NT2/D1 (cell line): ENCODE results near the gene EGFR.

Experiments used
- DNase-seq: peaks from one replicate; pipeline ENCODE4 v3.0.0-alpha.2; 2011; ENCODE audit warnings: low read depth, low spot score
- H3K27me3 ChIP-seq: 2 replicates; pipeline ENCODE4 v1.6.0; 2011; ENCODE audit warnings: mild to moderate bottlenecking; ENCODE audit not compliant: insufficient read length, insufficient read depth
- H3K36me3 ChIP-seq: 2 replicates; pipeline ENCODE4 v1.6.1; 2011; ENCODE audit warnings: mild to moderate bottlenecking, low read length, mixed read lengths; ENCODE audit not compliant: insufficient read depth, insufficient read length
- H3K4me1 ChIP-seq: 2 replicates; pipeline ENCODE4 v1.5.1; 2011; ENCODE audit not compliant: insufficient read depth, insufficient read length
- H3K4me3 ChIP-seq: 2 replicates; pipeline ENCODE4 v1.5.1; 2011; ENCODE audit warnings: low read depth; ENCODE audit not compliant: insufficient read length
- H3K9ac ChIP-seq: 2 replicates; pipeline ENCODE4 v1.6.0; 2011; ENCODE audit warnings: low read depth; ENCODE audit not compliant: insufficient read length
- H3K9me3 ChIP-seq: 2 replicates; pipeline ENCODE4 v1.5.1; 2011; ENCODE audit warnings: mild to moderate bottlenecking, low read length; ENCODE audit not compliant: insufficient read depth
- SUZ12 ChIP-seq: IDR thresholded peaks from 2 replicates; pipeline ENCODE4 v1.6.1; 2011; ENCODE audit not compliant: insufficient read length, insufficient read depth; ENCODE audit errors: extremely low read depth
- YY1 ChIP-seq: IDR thresholded peaks from 2 replicates; pipeline ENCODE4 v1.6.1; 2011; ENCODE audit not compliant: insufficient read length, insufficient read depth
- ZNF274 ChIP-seq: IDR thresholded peaks from 2 replicates; pipeline ENCODE4 v1.6.1; 2011; ENCODE audit warnings: mild to moderate bottlenecking, low read depth, low read length

The EGFR gene

DNA sequence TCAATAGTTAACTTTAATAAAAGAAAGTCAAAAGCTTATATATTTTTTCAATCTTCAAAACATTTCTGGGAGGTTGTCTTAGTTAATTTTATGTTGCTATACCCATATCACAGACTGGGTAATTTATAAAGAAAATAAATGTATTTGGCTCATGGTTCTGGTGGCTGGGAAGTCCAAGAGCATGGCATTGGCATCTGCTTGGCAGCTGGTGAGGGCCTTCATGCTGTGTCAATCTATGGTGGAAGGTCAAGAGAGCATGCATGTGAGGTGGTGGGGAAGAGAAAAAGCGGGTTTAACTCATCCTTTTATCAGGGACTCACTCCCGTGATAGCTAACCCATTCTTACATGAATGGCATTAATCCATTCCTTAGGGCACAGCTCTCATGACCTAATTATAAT, 119.8 kb downstream of the EGFR start:
- TF ChIP-seq SUZ12 = no peak
- no peak for TF ChIP-seq YY1
- TF ChIP-seq ZNF274 = no peak
- no peak for DNase-seq
- Histone ChIP-seq H3K4me1 (no peaks in the 10 kb centered on the region), H3K9me3 (peaks cover 4% of the 10 kb centered on the region; the same call in 1 of the 2 replicates), H3K4me3 (no peak overlapping the region), H3K36me3 (peaks cover 9% of the 10 kb centered on the region), H3K27me3 (no peaks in the 10 kb centered on the region), H3K9ac (no peak overlapping the region)

DNA sequence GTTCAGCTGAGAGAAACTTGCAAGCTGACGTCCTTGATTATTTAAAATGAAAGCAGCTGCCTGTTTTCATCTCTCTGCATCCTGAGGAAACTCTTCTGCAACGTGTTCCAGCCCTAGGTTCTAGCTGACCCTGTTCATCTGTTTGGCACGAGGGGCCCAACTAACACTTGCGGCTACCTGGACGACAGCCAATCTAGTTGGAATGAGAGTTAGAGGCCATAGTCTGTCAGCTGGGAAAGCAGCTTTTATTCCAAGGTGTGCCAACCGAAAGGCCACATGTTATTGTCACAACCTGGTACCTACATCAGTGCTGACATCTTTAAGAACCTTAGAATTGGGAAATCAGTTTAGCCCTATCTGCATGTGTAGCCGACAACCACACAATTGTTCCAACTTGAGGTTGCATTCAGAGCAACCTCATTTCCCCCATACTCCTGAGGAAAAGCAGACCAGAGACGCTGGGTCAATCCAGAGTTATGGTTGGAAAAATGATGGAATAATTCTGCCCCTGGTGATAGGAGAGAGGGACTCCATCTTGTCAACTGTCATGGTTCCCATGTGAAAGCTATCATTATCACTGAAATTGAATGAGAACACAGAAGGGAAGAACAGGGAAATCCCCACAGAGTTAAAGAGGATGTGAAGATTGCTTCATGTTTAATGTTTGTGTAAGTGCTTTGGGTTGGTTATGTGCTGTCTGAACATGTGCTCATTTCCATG, 121.6 kb downstream of the EGFR start:
- Histone ChIP-seq H3K36me3 (peaks cover 9% of the 10 kb centered on the region), H3K9ac (no peak overlapping the region), H3K4me3 (no peak overlapping the region), H3K4me1 (no peaks in the 10 kb centered on the region), H3K9me3 (peaks cover 4% of the 10 kb centered on the region; the same call in 1 of the 2 replicates), H3K27me3 (no peaks in the 10 kb centered on the region)
- no peak for DNase-seq
- TF ChIP-seq SUZ12 (no peak), YY1 (no peak), ZNF274 (no peak)

DNA sequence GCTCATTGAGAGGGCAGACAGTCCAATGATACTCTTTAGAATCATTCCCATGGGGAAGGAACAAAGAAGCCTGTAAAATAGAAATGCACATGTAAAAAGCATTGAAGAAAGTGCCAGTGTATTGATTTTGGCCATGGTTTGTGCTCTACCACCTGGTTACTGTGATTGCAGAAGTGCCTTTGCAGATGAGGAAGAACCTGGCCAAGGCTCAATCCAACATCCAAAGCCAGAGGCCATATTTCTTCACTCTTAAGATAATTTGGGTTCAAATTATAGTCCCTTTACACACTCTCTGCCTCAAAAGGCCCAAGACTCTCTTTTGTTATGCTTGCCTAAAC, 122.1 kb downstream of the EGFR start:
- H3K9me3 ChIP-seq = peaks cover 4% of the 10 kb centered on the region; the same call in 1 of the 2 replicates
- no peak overlapping the region for H3K9ac ChIP-seq

DNA sequence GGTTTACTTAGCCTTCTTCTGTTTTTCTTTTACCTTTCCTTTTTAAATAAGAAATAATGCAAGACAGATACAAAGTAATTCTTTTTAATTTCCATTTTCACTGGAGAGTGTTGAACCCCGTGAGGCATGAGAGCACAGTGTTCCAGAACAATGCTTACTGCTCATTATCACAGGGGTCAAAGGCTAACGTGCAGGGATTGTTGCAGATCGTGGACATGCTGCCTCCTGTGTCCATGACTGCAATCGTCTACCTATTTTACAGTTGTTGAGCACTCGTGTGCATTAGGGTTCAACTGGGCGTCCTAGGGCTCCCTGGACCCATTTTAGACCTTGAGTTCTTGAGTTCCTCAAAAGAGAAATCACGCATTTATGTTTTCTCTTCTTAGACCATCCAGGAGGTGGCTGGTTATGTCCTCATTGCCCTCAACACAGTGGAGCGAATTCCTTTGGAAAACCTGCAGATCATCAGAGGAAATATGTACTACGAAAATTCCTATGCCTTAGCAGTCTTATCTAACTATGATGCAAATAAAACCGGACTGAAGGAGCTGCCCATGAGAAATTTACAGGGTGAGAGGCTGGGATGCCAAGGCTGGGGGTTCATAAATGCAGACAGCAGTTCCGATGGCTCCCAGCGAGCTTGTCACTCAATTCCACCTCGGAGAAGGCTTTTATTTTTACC, 124.2 kb downstream of the EGFR start:
- Histone ChIP-seq H3K9ac (no peak overlapping the region), H3K36me3 (peaks cover 16% of the 10 kb centered on the region), H3K4me3 (no peak overlapping the region), H3K27me3 (no peaks in the 10 kb centered on the region), H3K4me1 (no peaks in the 10 kb centered on the region), H3K9me3 (peaks cover 4% of the 10 kb centered on the region; the same call in 1 of the 2 replicates)
- TF ChIP-seq SUZ12 (no peak), YY1 (no peak), ZNF274 (no peak)
- no peak for DNase-seq

More for the DNA sequence above, 122.1 kb downstream of the EGFR start:
- Histone ChIP-seq H3K36me3 (peaks cover 9% of the 10 kb centered on the region), H3K4me1 (no peaks in the 10 kb centered on the region), H3K27me3 (no peaks in the 10 kb centered on the region), H3K4me3 (no peak overlapping the region)
- TF ChIP-seq YY1 (no peak), ZNF274 (no peak), SUZ12 (no peak)
- no peak for DNase-seq

DNA sequence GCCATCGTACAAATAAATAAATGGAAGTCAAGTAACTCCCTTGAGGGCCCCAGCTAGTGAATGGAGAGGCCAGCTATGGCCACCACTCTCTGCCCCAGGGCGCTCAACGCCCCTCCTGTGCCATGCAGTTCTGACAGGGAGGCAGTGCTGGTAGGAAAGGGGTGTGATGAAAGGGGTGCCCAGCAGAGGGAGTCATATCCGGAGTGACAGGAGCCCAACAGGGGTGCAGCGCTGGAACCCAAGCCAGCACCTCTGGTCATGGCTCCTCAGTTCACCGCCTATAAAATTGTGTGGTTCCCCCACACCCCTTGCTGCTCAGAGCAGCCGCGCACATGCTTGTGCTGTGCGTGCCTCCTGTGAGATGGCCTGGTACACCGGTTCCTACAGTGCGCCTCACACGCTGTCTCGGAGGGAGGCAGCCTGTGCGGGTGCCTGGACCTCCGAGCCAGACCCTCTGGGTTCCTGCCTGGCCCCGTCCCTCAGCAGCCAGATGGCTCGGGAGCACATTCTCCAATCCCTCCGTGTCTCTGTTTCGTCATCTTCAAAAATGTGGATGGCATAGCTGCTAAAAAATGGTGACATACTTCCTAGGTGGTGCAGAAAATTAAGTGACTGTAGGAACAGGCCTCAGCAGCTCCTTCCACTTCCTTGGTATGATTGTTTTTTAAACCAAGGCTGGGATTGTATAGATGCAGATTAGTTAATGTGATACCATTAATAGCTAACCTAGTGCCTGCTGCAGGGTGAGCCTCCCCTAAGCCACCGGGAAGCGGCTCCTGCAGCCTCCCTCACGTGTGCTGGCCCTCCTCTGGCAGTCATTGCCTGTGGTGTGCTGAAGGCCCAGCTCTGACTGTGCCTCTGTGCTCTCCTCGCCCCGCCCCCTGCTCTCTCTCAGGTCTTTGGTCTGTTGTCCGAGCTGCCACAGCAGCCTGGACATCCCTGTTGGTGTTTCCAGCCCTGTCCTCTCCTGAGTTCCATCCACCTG, 125.8 kb downstream of the EGFR start:
- no peak for TF ChIP-seq ZNF274
- TF ChIP-seq SUZ12 = no peak
- TF ChIP-seq YY1 = no peak

DNA sequence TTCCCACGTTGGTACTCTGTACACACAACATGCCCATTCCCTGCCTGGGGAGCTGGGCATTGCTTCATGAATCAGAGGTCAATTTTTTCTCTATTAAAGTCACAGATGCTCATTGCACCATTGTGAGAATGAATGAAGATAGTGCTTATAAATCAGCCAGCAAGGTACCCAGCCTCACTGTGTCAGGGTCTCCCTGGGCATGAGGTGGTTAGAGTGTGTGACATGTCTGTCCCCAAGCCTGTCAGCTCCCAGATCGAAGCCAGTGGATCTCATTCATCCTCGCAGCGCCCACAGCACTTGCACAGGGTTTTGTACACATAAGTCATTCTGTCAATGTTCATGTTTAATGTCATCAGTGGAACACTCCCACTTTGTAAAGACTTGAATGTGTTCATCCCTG, 126.8 kb downstream of the EGFR start:
- Histone ChIP-seq H3K4me1 (no peaks in the 10 kb centered on the region), H3K9ac (no peak overlapping the region), H3K36me3 (peaks cover 16% of the 10 kb centered on the region), H3K9me3 (no peaks in the 10 kb centered on the region), H3K4me3 (no peak overlapping the region), H3K27me3 (no peaks in the 10 kb centered on the region)
- TF ChIP-seq ZNF274 (no peak), SUZ12 (no peak), YY1 (no peak)
- DNase-seq = no peak

More for the DNA sequence above, 125.8 kb downstream of the EGFR start:
- no peaks in the 10 kb centered on the region for H3K4me1 ChIP-seq
- no peaks in the 10 kb centered on the region for H3K9me3 ChIP-seq
- H3K4me3 ChIP-seq = no peak overlapping the region
- H3K36me3 ChIP-seq = peaks cover 16% of the 10 kb centered on the region
- H3K27me3 ChIP-seq = no peaks in the 10 kb centered on the region
- no peak overlapping the region for H3K9ac ChIP-seq
- DNase-seq = no peak

DNA sequence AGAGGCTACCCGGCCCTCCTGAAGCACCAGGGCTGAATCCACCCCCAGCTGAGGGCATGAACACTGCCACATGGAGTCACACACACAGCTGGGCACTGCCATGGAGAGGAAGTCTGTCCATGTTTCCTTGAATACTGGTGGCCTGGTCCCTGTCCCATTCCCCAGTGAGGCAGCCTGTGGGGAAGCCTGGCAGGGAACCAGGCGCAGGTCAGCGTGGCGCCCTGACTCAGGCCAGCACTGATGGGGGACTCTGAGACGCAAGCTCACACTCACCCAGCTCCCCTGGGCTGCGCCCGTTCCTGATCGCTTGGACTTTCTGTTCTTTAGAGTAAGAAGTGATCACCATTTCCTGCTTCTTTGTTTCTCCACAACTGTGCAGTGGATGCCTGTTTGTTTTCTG, 128.3 kb downstream of the EGFR start:
- H3K9me3 ChIP-seq = no peaks in the 10 kb centered on the region
- no peak for TF ChIP-seq ZNF274
- no peak for TF ChIP-seq SUZ12
- no peak for TF ChIP-seq YY1
- peaks cover 25% of the 10 kb centered on the region for H3K36me3 ChIP-seq
- DNase-seq = no peak
- H3K4me1 ChIP-seq = no peaks in the 10 kb centered on the region
- H3K4me3 ChIP-seq = no peak overlapping the region
- no peaks in the 10 kb centered on the region for H3K27me3 ChIP-seq
- no peak overlapping the region for H3K9ac ChIP-seq
